Retinal pigment epithelial cell (primary cell): ENCODE measurements around the gene JAG2.

ENCODE experiments used
- DNase-seq: peaks from one replicate; pipeline ENCODE4 v3.0.0-alpha.2; 2010; ENCODE audit warnings: low read depth
- H3K4me3 ChIP-seq: 2 replicates; pipeline ENCODE4 v1.5.1; 2011; ENCODE audit warnings: mild to moderate bottlenecking, low read length, control low read depth, moderate library complexity
- TF ChIP-seq, protein P1 (sequence below): conservative IDR thresholded peaks from 2 replicates; pipeline ENCODE4 v1.5.1; 2011; ENCODE audit warnings: low read depth, low read length, control low read depth, inconsistent platforms

Gene JAG2

GRCh38 chr14:105208738-105209075 is 40.1 kb upstream of the JAG2 start:
- no peak for DNase-seq
- no peak overlapping the region for H3K4me3 ChIP-seq
- TF ChIP-seq, protein P1, sequence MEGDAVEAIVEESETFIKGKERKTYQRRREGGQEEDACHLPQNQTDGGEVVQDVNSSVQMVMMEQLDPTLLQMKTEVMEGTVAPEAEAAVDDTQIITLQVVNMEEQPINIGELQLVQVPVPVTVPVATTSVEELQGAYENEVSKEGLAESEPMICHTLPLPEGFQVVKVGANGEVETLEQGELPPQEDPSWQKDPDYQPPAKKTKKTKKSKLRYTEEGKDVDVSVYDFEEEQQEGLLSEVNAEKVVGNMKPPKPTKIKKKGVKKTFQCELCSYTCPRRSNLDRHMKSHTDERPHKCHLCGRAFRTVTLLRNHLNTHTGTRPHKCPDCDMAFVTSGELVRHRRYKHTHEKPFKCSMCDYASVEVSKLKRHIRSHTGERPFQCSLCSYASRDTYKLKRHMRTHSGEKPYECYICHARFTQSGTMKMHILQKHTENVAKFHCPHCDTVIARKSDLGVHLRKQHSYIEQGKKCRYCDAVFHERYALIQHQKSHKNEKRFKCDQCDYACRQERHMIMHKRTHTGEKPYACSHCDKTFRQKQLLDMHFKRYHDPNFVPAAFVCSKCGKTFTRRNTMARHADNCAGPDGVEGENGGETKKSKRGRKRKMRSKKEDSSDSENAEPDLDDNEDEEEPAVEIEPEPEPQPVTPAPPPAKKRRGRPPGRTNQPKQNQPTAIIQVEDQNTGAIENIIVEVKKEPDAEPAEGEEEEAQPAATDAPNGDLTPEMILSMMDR, result no peak

- TF ChIP-seq, protein P1, result no peak
- no peak overlapping the region for H3K4me3 ChIP-seq
- no peak for DNase-seq
Observed at GRCh38 chr14:105207996-105208737, 39.6 kb upstream of the JAG2 start.

DNA sequence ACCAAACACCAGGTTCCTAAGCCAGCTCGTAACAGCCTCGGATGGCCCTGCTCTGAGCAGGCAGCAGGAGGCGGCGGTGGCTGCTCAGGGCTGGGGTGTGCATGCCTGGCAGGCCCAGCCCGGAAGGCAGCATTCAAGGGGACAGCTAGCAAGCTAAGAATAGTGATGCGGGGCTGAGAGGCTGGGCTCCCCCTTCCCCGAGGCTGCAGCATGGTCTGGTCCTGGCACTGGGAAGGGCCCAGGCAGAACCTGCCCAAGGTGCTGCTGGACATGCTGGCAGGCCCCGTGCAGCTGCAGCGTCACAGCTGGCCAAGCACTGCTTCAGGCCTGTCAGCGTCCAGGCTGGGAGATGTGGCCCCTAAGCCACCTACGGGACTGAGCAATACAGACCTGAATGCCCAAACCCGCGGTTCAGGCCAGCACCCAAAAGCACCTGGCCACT is 38.9 kb upstream of the JAG2 start:
- TF ChIP-seq, protein P1, result peak; percentile 14
- no peak overlapping the region for H3K4me3 ChIP-seq
- DNase-seq, result no peak

DNA sequence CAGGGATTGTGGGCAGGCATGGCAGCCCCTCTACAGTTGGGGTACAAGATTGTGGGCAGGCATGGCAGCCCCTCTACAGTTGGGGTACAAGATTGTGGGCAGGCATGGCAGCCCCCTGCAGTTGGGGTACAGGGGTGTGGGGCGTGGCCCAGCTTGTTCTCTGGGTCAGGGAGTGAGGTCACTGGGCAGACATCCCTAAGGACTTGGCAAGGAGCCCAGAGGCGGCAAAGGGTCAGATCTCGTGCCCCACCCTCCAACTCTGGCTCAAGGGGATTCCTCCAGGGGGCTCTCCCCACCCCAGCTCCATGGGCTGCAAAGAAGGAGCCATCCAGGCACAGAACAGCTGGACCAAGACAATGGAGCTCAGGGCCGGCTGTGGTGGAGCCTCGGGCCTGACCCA is 38.3 kb upstream of the JAG2 start:
- H3K4me3 ChIP-seq, result no peak overlapping the region
- TF ChIP-seq, protein P1, result no peak
- DNase-seq, result no peak

- TF ChIP-seq, protein P1, result no peak
- H3K4me3 ChIP-seq, result no peak overlapping the region
- DNase-seq, result no peak
Observed at GRCh38 chr14:105205673-105206208, 37.2 kb upstream of the JAG2 start.

DNA sequence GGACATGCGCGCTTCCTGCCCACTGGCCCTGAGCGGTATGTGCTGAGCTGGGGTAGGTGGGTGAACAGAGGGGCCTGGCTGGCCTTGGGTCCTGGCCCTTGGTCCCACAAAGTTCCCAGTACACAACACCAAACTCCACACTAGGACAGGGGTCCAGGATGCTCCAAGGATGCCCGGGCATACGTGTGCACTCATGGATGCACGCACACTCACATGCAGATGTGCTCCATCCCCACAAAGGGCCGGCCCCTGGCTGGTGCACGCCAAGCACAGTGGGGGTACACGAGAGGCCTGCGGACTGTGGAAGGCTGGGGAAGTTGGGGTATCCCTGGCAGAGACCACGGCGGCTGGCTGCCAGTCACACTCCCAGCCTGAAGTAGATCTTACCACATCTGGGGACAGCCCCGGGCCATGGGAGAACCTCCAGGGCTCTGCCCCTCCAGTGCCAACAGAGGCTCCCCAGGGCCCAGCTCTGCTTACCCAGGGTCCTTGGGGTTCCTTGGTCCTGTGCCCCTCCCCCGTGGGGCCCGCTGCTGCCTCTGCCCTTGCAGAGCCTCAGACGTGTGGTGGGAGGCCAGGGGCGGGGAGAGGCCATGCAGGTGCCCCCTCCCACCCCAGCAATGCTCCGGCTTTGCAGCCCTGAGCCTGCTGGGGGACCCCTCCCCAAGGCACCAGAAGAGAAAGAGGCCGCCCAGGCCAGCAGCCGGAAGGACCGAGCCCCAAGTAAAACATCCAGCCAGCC is 36.5 kb upstream of the JAG2 start:
- no peak overlapping the region for H3K4me3 ChIP-seq
- TF ChIP-seq, protein P1, result no peak
- DNase-seq, result no peak
